AG04450 (cell line): ENCODE measurements around the gene BET1. TPM values are rescaled to one million over a fixed set of nuclear protein-coding genes. Genes with fewer than 3 reads are reported as not detected.
A peak's percentile ranks its signal among the peaks of the same experiment; 100 is the strongest.

Experiments used
- CTCF ChIA-PET: fragments of 300-600, 350-600 bp; formaldehyde crosslinking; extraction: SDS; loops from one replicate; lab custom pipeline; 2022; ENCODE audit warnings: antibody characterized with exemption, inconsistent platforms; lab: Charles Lee
- POLR2A ChIA-PET: fragments of 350-600 bp; formaldehyde crosslinking; extraction: SDS; loops from one replicate; lab custom pipeline; 2021; ENCODE audit warnings: antibody characterized with exemption, inconsistent platforms; lab: Yijun Ruan, JAX
- DNase-seq: peaks from one replicate; pipeline ENCODE4 v3.0.0-alpha.2; 2011; ENCODE audit warnings: low read depth, low spot score
- H3K27ac ChIP-seq: one replicate; pipeline ENCODE4 v1.5.1; 2012; ENCODE audit warnings: low read depth, low read length, control low read depth
- H3K27me3 ChIP-seq: one replicate; pipeline ENCODE4 v1.6.0; 2012; ENCODE audit warnings: low read length; ENCODE audit not compliant: control insufficient read depth, insufficient read depth
- H3K4me3 ChIP-seq: 2 replicates; pipeline ENCODE4 v1.5.1; 2011; ENCODE audit warnings: mild to moderate bottlenecking, low read depth, low read length, control low read depth
- H3K9me3 ChIP-seq: 2 replicates; pipeline ENCODE4 v1.5.1; 2012; ENCODE audit warnings: low read length; ENCODE audit not compliant: control insufficient read depth, insufficient read depth
- CTCF ChIP-seq: IDR thresholded peaks from 2 replicates; pipeline ENCODE4 v1.5.1; 2011; ENCODE audit warnings: low read depth, low read length, control low read depth, inconsistent platforms
- polyA plus RNA-seq: library from polyadenylated mRNA; depleted of rRNA; stranded (reverse); fragments of >200 nt; gene quantifications from 2 replicates; pipeline ENCODE4 v1.2.3, GENCODE V29; 2011

BET1 gene
- polyA plus RNA-seq, 1 experiment: 53.9 TPM

- Histone ChIP-seq H3K9me3 (no peaks in the 10 kb centered on the region), H3K27ac (no peak overlapping the region), H3K4me3 (no peak overlapping the region), H3K27me3 (peaks cover 7% of the 10 kb centered on the region)
- no peak for TF ChIP-seq CTCF
- ChIA-PET POLR2A (no interaction called here), CTCF (interaction anchor here (0.7 to 1.9 kb wide), 2 partner anchors 217 to 283 kb away, joined by 3 to 5 read pairs; no protein-coding TSS in a partner anchor)
- DNase-seq: no peak
Measured at GRCh38 chr7:94005753-94006152, 1.6 kb upstream of the BET1 start.

GRCh38 chr7:94003446-94004023 lies 620 bp downstream of the BET1 start:
- no peak for DNase-seq
- Histone ChIP-seq H3K27ac (peak overlapping the region; percentile 84), H3K4me3 (peak overlapping the region; percentile 86), H3K27me3 (peaks cover 4% of the 10 kb centered on the region), H3K9me3 (no peaks in the 10 kb centered on the region)
- ChIA-PET CTCF (interaction anchor here (1.5 to 1.6 kb wide), 2 partner anchors 84 to 100 kb away, joined by 3 to 4 read pairs; no protein-coding TSS in a partner anchor), POLR2A (no interaction called here)
- TF ChIP-seq CTCF: no peak

- H3K27me3 ChIP-seq: peaks cover 4% of the 10 kb centered on the region
- DNase-seq: no peak
- H3K27ac ChIP-seq: no peak overlapping the region
- POLR2A ChIA-PET: no interaction called here
- no peak overlapping the region for H3K4me3 ChIP-seq
- no peak for TF ChIP-seq CTCF
- no peaks in the 10 kb centered on the region for H3K9me3 ChIP-seq
- CTCF ChIA-PET: interaction anchor here (1.4 kb wide), 1 partner anchor 86 kb away, joined by 3 read pairs; no protein-coding TSS in a partner anchor
Measured at GRCh38 chr7:94001396-94001795, 2.8 kb downstream of the BET1 start.

GRCh38 chr7:93997868-93998267 lies 6.3 kb downstream of the BET1 start:
- DNase-seq: no peak
- TF ChIP-seq CTCF: no peak
- H3K27ac ChIP-seq: no peak overlapping the region
- ChIA-PET POLR2A (no interaction called here), CTCF (interaction anchor here (1.1 kb wide), 1 partner anchor 95 kb away, joined by 3 read pairs; no protein-coding TSS in a partner anchor)
- no peaks in the 10 kb centered on the region for H3K9me3 ChIP-seq
- no peaks in the 10 kb centered on the region for H3K27me3 ChIP-seq
- H3K4me3 ChIP-seq: no peak overlapping the region

GRCh38 chr7:93992421-93993110 lies 11.6 kb downstream of the BET1 start:
- no peak overlapping the region for H3K27ac ChIP-seq
- DNase-seq: no peak
- H3K27me3 ChIP-seq: no peaks in the 10 kb centered on the region
- H3K4me3 ChIP-seq: no peak overlapping the region
- ChIA-PET CTCF (no interaction called here), POLR2A (no interaction called here)
- no peak for TF ChIP-seq CTCF
- H3K9me3 ChIP-seq: no peaks in the 10 kb centered on the region
